H1 (cell line): ENCODE results near the gene AGAP1. TPM values are rescaled to one million over a fixed set of nuclear protein-coding genes. Genes with fewer than 3 reads are reported as not detected.

Experiments used
- CTCF ChIA-PET: fragments of 300-600 bp; sonication (Branson Sonifier 250); formaldehyde crosslinking; loops from one replicate; lab custom pipeline; 2021; ENCODE audit not compliant: partially characterized antibody; lab: Charles Lee
- POLR2A ChIA-PET: fragments of 300-600 bp; sonication (Branson Sonifier 250); formaldehyde crosslinking; loops from one replicate; lab custom pipeline; 2021; ENCODE audit warnings: inconsistent platforms; ENCODE audit not compliant: partially characterized antibody; lab: Charles Lee
- DNase-seq, 2 experiments: peaks; one replicate each; pipeline versions ENCODE4 v3.0.0 to v3.0.0-alpha.2; 2010 to 2022; ENCODE audit warnings: low spot score in 2 of 2, low read depth in 1 of 2, mixed read lengths in 1 of 2
- FAIRE-seq: peaks from 2 replicates; lab custom pipeline; 2011; peaks lifted over from hg19 to GRCh38; lab: Jason Lieb, UNC
- H2AFZ ChIP-seq: 2 replicates; pipeline ENCODE4 v1.8.1; 2012; ENCODE audit warnings: low read length, inconsistent platforms
- H2AK5ac ChIP-seq: 2 replicates; pipeline ENCODE4 v1.6.1; 2013; ENCODE audit warnings: low read depth, low read length
- H2BK120ac ChIP-seq: replicated peaks from 2 replicates; pipeline ENCODE3; 2013; ENCODE audit warnings: low read depth, low read length, inconsistent platforms
- H2BK12ac ChIP-seq: 2 replicates; pipeline ENCODE4 v1.6.1; 2013; ENCODE audit warnings: low read depth, low read length
- H2BK15ac ChIP-seq: 2 replicates; pipeline ENCODE4 v1.6.1; 2013; ENCODE audit warnings: low read length
- H2BK20ac ChIP-seq: 2 replicates; pipeline ENCODE4 v1.6.1; 2013; ENCODE audit warnings: low read length
- H2BK5ac ChIP-seq: 2 replicates; pipeline ENCODE4 v1.6.1; 2013; ENCODE audit warnings: low read depth, low read length
- H3K14ac ChIP-seq: 2 replicates; pipeline ENCODE4 v1.6.1; 2013; ENCODE audit warnings: inconsistent platforms; ENCODE audit not compliant: insufficient read length
- H3K18ac ChIP-seq: 2 replicates; pipeline ENCODE4 v1.6.1; 2013; ENCODE audit warnings: low read length; ENCODE audit errors: extremely low read depth
- H3K23ac ChIP-seq: 2 replicates; pipeline ENCODE4 v1.6.1; 2013; ENCODE audit warnings: inconsistent platforms; ENCODE audit not compliant: insufficient read length
- H3K23me2 ChIP-seq: 2 replicates; pipeline ENCODE4 v1.6.1; 2013; ENCODE audit warnings: low read depth, low read length
- H3K27ac ChIP-seq: 2 replicates; pipeline ENCODE4 v1.6.1; 2011; ENCODE audit warnings: low read depth, low read length, inconsistent platforms
- H3K27me3 ChIP-seq, 4 experiments: replicated peaks in 1 of 4; 1 replicate in 1 of 4; 2 replicates in 3 of 4; pipeline versions ENCODE4 v1.6.1 to v1.8.1; 2011 to 2013; ENCODE audit warnings: low read length in 3 of 4, mild to moderate bottlenecking in 3 of 4, inconsistent platforms in 2 of 4, mixed read lengths in 2 of 4, moderate library complexity in 1 of 4; ENCODE audit not compliant: control insufficient read depth in 3 of 4, insufficient read depth in 3 of 4; ENCODE audit errors: extremely low read depth in 1 of 4
- H3K36me3 ChIP-seq, 4 experiments: 2 replicates each; pipeline versions ENCODE4 v1.6.1 to v1.8.1; 2011 to 2013; ENCODE audit warnings: mild to moderate bottlenecking in 4 of 4, low read length in 3 of 4, moderate library complexity in 2 of 4, control low read depth in 1 of 4, inconsistent platforms in 1 of 4; ENCODE audit not compliant: insufficient read depth in 4 of 4, control insufficient read depth in 2 of 4
- H3K4ac ChIP-seq: replicated peaks from 2 replicates; pipeline ENCODE3; 2013; ENCODE audit warnings: low read length, low read depth, mixed read lengths, inconsistent platforms; ENCODE audit not compliant: insufficient read length
- H3K4me1 ChIP-seq, 4 experiments: replicated peaks in 1 of 4; 1 replicate in 1 of 4; 2 replicates in 3 of 4; pipeline versions ENCODE4 v1.6.1 to v1.8.1; 2011 to 2013; ENCODE audit warnings: low read length in 3 of 4, inconsistent platforms in 2 of 4, mixed read lengths in 1 of 4; ENCODE audit not compliant: insufficient read depth in 4 of 4, control insufficient read depth in 3 of 4
- H3K4me2 ChIP-seq, 2 experiments: 2 replicates each; pipeline versions ENCODE4 v1.6.1 to v1.8.1; 2011 to 2013; ENCODE audit warnings: low read depth in 2 of 2, low read length in 2 of 2, control low read depth in 1 of 2, inconsistent platforms in 1 of 2, mild to moderate bottlenecking in 1 of 2; ENCODE audit not compliant: insufficient read depth in 1 of 2
- H3K4me3 ChIP-seq, 4 experiments: fragments of 200-600, 300-600 bp in 1 of 4; sonication (generic), shearing (Covaris generic), sonication (Bioruptor Twin) in 1 of 4; 2 replicates each; pipeline versions ENCODE4 v1.5.1 to v1.8.1; 2011 to 2016; ENCODE audit warnings: low read length in 4 of 4, low read depth in 3 of 4, control low read depth in 2 of 4, inconsistent platforms in 2 of 4, mild to moderate bottlenecking in 2 of 4, mixed read lengths in 1 of 4, moderate library complexity in 1 of 4; ENCODE audit not compliant: insufficient read depth in 2 of 4; ENCODE audit errors: extremely low read depth in 1 of 4
- H3K56ac ChIP-seq: replicated peaks from 2 replicates; pipeline ENCODE3; 2013; ENCODE audit warnings: low read depth, mild to moderate bottlenecking, mixed read lengths, low read length, inconsistent platforms; ENCODE audit not compliant: insufficient read length
- H3K79me1 ChIP-seq: 2 replicates; pipeline ENCODE4 v1.6.1; 2013; ENCODE audit warnings: low read depth, low read length, control low read depth
- H3K79me2 ChIP-seq, 2 experiments: 2 replicates each; pipeline versions ENCODE4 v1.6.1 to v1.8.1; 2012 to 2013; ENCODE audit warnings: low read length in 2 of 2, mild to moderate bottlenecking in 2 of 2, inconsistent platforms in 1 of 2; ENCODE audit not compliant: insufficient read depth in 2 of 2, control insufficient read depth in 1 of 2
- H3K9ac ChIP-seq, 4 experiments: replicated peaks in 1 of 4; 1 replicate in 1 of 4; 2 replicates in 3 of 4; pipeline versions ENCODE4 v1.6.1 to v1.8.1; 2011 to 2013; ENCODE audit warnings: low read depth in 3 of 4, low read length in 3 of 4, control low read depth in 2 of 4, mild to moderate bottlenecking in 2 of 4, moderate library complexity in 2 of 4, inconsistent platforms in 1 of 4; ENCODE audit errors: extremely low read depth in 1 of 4
- H3K9me3 ChIP-seq, 2 experiments: 2 replicates each; pipeline versions ENCODE4 v1.6.1 to v1.8.1; 2012 to 2013; ENCODE audit warnings: mild to moderate bottlenecking in 2 of 2, moderate library complexity in 2 of 2, control low read depth in 1 of 2, inconsistent platforms in 1 of 2, low read depth in 1 of 2, low read length in 1 of 2, mixed read lengths in 1 of 2; ENCODE audit not compliant: insufficient read depth in 2 of 2
- H4K20me1 ChIP-seq, 2 experiments: replicated peaks in 1 of 2; 2 replicates each; pipeline versions ENCODE3 to v1.8.1; 2011 to 2013; ENCODE audit warnings: inconsistent platforms in 2 of 2, low read length in 2 of 2, mild to moderate bottlenecking in 1 of 2; ENCODE audit not compliant: insufficient read depth in 2 of 2, control insufficient read depth in 1 of 2
- H4K5ac ChIP-seq: 2 replicates; pipeline ENCODE4 v1.6.1; 2013; ENCODE audit warnings: low read length, low read depth, mixed read lengths, inconsistent platforms; ENCODE audit not compliant: insufficient read length
- H4K8ac ChIP-seq: 2 replicates; pipeline ENCODE4 v1.8.0; 2013; ENCODE audit warnings: mild to moderate bottlenecking, moderate library complexity, low read length, inconsistent platforms; ENCODE audit not compliant: insufficient read depth; ENCODE audit errors: extremely low read depth
- H4K91ac ChIP-seq: replicated peaks from 2 replicates; pipeline ENCODE3; 2013; ENCODE audit warnings: low read length, mixed read lengths, inconsistent platforms; ENCODE audit not compliant: insufficient read length
- ATF2 ChIP-seq: IDR thresholded peaks from 2 replicates; pipeline ENCODE4 v1.6.1; 2012; ENCODE audit warnings: low read length, inconsistent platforms
- BACH1 ChIP-seq: IDR thresholded peaks from 2 replicates; pipeline ENCODE4 v1.6.1; 2012; ENCODE audit warnings: low read length, improper control_type of control experiment
- BCL11A ChIP-seq, 2 experiments: IDR thresholded peaks; one replicate each; pipeline ENCODE4 v1.6.1; 2011; ENCODE audit warnings: low read depth in 2 of 2, low read length in 2 of 2, mild to moderate bottlenecking in 2 of 2
- CBX5 ChIP-seq: fragments of 300-800, 300-1000 bp; sonication (generic); IDR thresholded peaks from 2 replicates; pipeline ENCODE4 v1.7.1; 2016; ENCODE audit warnings: antibody characterized with exemption, low read length, low read depth
- CTBP2 ChIP-seq: IDR thresholded peaks from 2 replicates; pipeline ENCODE4 v1.7.0; 2011; ENCODE audit warnings: borderline replicate concordance, mild to moderate bottlenecking, moderate library complexity, mixed read lengths, low read length; ENCODE audit not compliant: insufficient read depth, insufficient read length
- KDM1A ChIP-seq: fragments of 200-600, 300-600 bp; sonication (generic); IDR thresholded peaks from 2 replicates; pipeline ENCODE4 v1.7.1; 2016; ENCODE audit warnings: mild to moderate bottlenecking, low read length, borderline replicate concordance
- MAFK ChIP-seq: IDR thresholded peaks from 2 replicates; pipeline ENCODE4 v1.6.1; 2012; ENCODE audit warnings: low read depth, mild to moderate bottlenecking, improper control_type of control experiment, low read length
- POU5F1 ChIP-seq: IDR thresholded peaks from 2 replicates; pipeline ENCODE4 v1.6.1; 2011; ENCODE audit warnings: low read depth, mild to moderate bottlenecking, low read length, moderate library complexity
- SAP30 ChIP-seq: fragments of 300-600 bp; sonication (generic); IDR thresholded peaks from 2 replicates; pipeline ENCODE4 v1.7.1; 2012; ENCODE audit warnings: low read length, moderate library complexity, mild to moderate bottlenecking, inconsistent platforms; ENCODE audit not compliant: insufficient read depth, insufficient replicate concordance
- SUZ12 ChIP-seq: fragments of 200-600 bp; sonication (generic); IDR thresholded peaks from 2 replicates; pipeline ENCODE4 v1.6.1; 2012; ENCODE audit warnings: mild to moderate bottlenecking, inconsistent platforms, low read length, moderate library complexity, mixed read lengths
- TBP ChIP-seq: IDR thresholded peaks from 2 replicates; pipeline ENCODE4 v1.6.1; 2011; ENCODE audit warnings: low read depth, low read length, improper control_type of control experiment
- TCF12 ChIP-seq: IDR thresholded peaks from 2 replicates; pipeline ENCODE4 v1.6.1; 2011; ENCODE audit warnings: low read depth, mild to moderate bottlenecking, low read length
- TEAD4 ChIP-seq: IDR thresholded peaks from 2 replicates; pipeline ENCODE4 v1.6.1; 2012; ENCODE audit warnings: low read depth, low read length, inconsistent platforms, mixed read lengths
- WGBS, 2 experiments: shearing (Covaris generic) in 1 of 2; methylation state at CpG; one replicate each; pipeline versions ENCODE4 v1.1.6 to v1.1.7; 2013 to 2015; ENCODE audit warnings: low lambda C conversion rate in 2 of 2, mixed read lengths in 2 of 2, inconsistent platforms in 1 of 2, low coverage in 1 of 2, missing lambda C conversion rate in 1 of 2; ENCODE audit not compliant: insufficient replicate concordance in 2 of 2, insufficient coverage in 1 of 2, insufficient read length in 1 of 2; ENCODE audit errors: extremely low coverage in 1 of 2, missing lambda C conversion rate in 1 of 2; 5-methylcytosine and 5-hydroxymethylcytosine counted together
- polyA plus RNA-seq, 7 experiments: library from polyadenylated mRNA; depleted of rRNA in 3 of 7; stranded (reverse) in 5 of 7; unstranded in 2 of 7; fragments of >200 nt in 5 of 7; fragments of 200-250 nt in 2 of 7; gene quantifications; 1 replicate in 5 of 7; 2 replicates in 1 of 7; 4 replicates in 1 of 7; pipeline versions ENCODE4 v1.2.1 to v1.2.3, GENCODE V29; 2011 to 2013; ENCODE audit warnings: missing spikeins in 2 of 7, mixed read lengths in 2 of 7
- total RNA-seq: library from RNA; stranded (reverse); fragmentation: NEBNext Ultra II Directional; extraction: Animal tissue kit (Norgen Biotek cat#: 25700); gene quantifications from 2 replicates; pipeline ENCODE4 v1.2.1, GENCODE V29; 2021

The AGAP1 gene
- total and polyA plus RNA-seq, 2 of the 8 experiments (the other 6 are each of a cell fraction or from before 2014, with no cell fraction given) = 18.1 to 39.4 TPM

GRCh38 chr2:235854276-235854675 lies 360.4 kb downstream of the AGAP1 start:
- no peaks in the 10 kb centered on the region for H3K36me3 ChIP-seq
- no peak overlapping the region for H4K91ac ChIP-seq
- ChIA-PET POLR2A (interaction anchor here (1.3 kb wide), 1 partner anchor 13 kb away, joined by 3 read pairs; no protein-coding TSS in a partner anchor), CTCF (interaction anchor here (0.5 to 1.8 kb wide), 7 partner anchors 23 to 1457 kb away, joined by 3 to 6 read pairs (median 4); no protein-coding TSS in a partner anchor)
- FAIRE-seq (no peak), DNase-seq (no peak)
- no peak overlapping the region for H2BK120ac ChIP-seq
- H3K27me3 ChIP-seq = no peaks in the 10 kb centered on the region
- H3K56ac ChIP-seq = no peak overlapping the region
- no peak overlapping the region for H3K9ac ChIP-seq
- H3K27ac ChIP-seq = no peak overlapping the region
- no peak overlapping the region for H3K4ac ChIP-seq
- peaks cover 2 to 4% of the 10 kb centered on the region in 2 experiments for H4K20me1 ChIP-seq
- H3K4me1 ChIP-seq = peaks cover 0 to 8% (median 0%) of the 10 kb centered on the region in 4 experiments; a peak in 4 of 7 replicates
- H2BK20ac ChIP-seq = no peak overlapping the region
- no peak overlapping the region for H2AK5ac ChIP-seq
- H3K9me3 ChIP-seq = no peaks in the 10 kb centered on the region
- H4K5ac ChIP-seq = no peak overlapping the region
- no peaks in the 10 kb centered on the region for H3K79me2 ChIP-seq
- H3K18ac ChIP-seq = no peak overlapping the region
- H3K4me2 ChIP-seq = no peak overlapping the region
- no peak overlapping the region for H2BK5ac ChIP-seq
- H2BK15ac ChIP-seq = no peak overlapping the region
- H3K23me2 ChIP-seq = no peaks in the 10 kb centered on the region
- 0 out of 2 replicates have a peak, but pooled peaks cover 2% of the 10 kb centered on the region for H3K79me1 ChIP-seq
- H2BK12ac ChIP-seq = no peak overlapping the region
- no peak overlapping the region for H3K14ac ChIP-seq
- WGBS, 2 experiments = 90% methylated on average over 9 of the region's 9 CpGs; no CpG with 5 or more reads in 1 of the 2 experiments
- no peak overlapping the region for H2AFZ ChIP-seq
- no peak overlapping the region for H4K8ac ChIP-seq
- H3K23ac ChIP-seq = no peak overlapping the region
- H3K4me3 ChIP-seq = no peak overlapping the region
- TF ChIP-seq SUZ12 (no peak), ATF2 (no peak), CTBP2 (no peak), KDM1A (no peak), TCF12 (no peak), TEAD4 (no peak), SAP30 (no peak), MAFK (no peak), TBP (no peak), BCL11A (IDR thresholded peaks at IDR 0.05; ENCODE audit: low read depth in 2 of 2, low read length in 2 of 2) (no peak), POU5F1 (no peak), BACH1 (no peak), CBX5 (no peak)
